Measurements from ENCODE around the gene CDK14. TPM values are rescaled to one million over a fixed set of nuclear protein-coding genes. Genes with fewer than 3 reads are reported as not detected.

Gene CDK14
- polyA plus RNA-seq, 1 donor = 19.5 TPM

DNA sequence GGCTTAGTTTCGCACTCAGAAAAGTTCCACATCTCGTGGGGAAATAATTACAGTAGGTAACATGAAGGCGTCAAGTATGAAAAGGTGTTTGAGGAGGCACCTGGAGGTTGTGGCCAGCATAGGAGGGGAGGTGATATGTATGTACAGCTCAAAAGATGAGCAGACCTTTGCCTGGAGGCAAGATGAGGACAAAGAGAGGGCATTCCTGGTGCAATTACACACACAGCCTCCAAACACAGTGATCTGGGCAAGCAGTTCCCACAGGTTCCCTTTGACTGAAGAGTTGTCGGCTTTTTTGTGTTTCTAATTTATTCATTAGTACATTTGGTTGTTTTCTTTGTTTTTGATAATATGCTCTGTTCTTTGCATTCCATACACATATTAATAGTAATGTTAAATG is 46.9 kb downstream of the CDK14 start:
- no peak for DNase-seq

DNA sequence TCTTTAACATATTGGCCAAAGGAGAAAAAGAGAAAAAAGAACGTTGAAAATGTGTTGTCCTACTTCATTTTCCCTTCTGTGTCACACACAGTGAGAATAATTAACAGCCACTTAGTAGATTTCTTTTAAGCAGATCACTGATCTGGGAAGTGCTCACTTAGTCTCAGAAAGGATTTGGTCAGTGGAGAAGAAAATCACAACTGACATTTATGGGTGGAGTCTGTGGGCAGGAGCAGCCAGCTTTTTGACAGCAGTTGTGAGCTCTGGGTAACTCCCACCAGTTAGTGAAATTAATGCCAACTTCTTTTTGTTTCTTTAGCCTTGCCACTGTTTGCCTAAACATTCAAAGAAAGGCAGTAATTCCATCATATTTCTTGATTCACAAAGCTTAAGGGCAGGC is 49.7 kb downstream of the CDK14 start:
- DNase-seq = no peak

DNA sequence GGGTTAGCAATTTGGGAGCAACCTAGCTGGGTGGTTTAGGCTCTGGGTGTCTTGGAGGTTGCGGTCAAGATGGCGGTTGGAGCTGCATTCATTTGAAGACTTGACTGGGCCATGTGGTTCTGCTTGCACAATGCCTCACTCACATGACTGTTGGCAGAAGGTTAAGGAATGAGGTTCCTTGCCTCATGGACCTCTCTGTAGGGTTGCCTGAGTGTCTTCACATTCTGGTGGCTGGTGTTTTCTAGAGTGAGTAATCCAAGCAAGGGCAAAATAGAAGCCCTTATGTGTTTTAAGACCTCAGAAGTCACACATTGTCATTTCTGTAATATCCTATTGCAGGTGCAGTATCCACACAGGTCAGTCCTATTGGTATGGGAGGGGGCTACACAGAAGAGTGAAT is 52.0 kb downstream of the CDK14 start:
- no peak for DNase-seq

DNA sequence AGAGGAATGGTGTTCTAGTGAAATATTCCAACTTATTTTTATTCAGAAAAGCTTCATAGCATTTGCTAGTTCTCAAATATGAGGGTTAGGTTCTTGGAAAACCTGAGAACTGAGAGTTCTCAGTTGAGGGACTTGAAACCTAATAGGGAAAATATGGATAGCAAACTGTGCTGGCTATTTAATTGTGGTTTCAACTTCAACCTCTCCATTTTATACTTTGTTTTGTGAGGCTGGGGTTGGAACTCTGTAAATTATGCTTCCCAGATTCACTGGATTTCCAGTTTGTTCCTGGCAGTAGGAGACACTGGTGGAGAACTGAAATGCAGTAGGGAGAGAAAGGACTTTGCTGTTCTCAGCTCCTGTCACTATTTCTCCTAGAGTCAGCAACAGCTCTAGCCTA is 52.7 kb downstream of the CDK14 start:
- DNase-seq = no peak

DNA sequence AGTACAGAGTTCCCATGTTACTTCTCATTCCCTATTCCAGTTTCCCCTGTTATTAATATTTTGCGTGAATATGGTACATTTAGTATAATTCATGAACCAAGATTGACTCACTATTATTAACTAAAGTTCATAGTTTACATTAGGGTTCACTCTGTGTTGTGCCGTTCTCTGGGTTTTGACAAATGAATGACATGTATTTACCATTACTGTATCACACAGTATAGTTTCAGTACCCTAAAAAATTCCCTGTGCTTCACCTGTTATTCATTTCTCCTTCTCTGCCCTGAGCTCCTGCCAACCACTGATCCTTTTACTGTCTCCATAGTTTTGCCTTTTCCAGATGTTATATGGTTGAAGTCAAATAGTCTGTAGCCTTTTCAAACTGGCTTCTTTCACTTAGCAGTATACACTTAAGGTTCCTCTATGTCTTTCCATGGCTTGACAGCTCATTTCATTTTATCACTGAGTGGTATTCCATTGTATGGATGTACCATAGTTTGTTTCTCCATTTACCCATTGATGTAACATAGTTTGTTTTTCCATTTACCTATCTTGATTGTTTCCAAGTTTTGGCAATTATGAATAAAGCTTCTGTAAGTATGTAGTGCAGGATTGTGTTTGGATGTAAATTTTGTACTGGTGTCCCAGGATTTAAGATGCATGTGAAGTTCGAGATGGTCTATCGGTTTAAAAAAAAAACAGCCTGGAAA is 58.8 kb downstream of the CDK14 start:
- DNase-seq = no peak

DNA sequence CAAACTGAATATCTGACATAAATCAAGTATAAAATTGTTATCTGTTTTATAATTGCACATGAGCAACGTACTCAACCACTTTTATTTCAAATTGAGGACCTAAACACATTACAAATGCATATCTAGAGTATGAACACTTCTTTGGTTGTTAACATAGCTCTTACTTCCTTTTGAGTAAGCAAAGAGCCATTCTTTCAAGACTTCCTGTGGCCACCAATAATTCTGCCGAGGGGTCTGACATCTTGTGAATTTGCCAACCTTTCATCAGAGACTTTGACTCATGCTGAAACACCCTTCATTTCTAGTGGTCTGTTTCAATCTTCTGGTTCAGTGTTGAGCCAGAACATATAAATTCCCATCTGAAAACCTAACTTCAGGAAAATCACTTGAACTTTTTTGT is 59.4 kb downstream of the CDK14 start:
- no peak for DNase-seq

DNA sequence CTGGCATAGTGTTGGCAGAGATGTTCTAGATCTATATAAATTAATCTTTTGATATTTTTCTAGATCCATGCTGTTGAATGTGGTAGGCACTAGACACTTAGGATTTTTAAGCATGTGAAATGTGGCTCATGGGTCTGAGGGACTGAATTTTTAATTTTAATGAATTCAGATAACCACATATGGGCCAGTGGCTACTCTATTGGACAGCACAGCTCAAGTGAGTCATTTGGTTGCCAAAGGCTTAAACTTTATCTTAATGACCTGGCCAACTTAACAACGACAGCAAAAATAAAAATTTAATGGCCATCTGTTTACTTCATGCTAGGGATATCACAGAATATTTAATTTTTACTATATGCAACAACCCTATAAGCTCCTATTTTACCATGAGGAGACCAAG is 61.4 kb downstream of the CDK14 start:
- DNase-seq = no peak

DNA sequence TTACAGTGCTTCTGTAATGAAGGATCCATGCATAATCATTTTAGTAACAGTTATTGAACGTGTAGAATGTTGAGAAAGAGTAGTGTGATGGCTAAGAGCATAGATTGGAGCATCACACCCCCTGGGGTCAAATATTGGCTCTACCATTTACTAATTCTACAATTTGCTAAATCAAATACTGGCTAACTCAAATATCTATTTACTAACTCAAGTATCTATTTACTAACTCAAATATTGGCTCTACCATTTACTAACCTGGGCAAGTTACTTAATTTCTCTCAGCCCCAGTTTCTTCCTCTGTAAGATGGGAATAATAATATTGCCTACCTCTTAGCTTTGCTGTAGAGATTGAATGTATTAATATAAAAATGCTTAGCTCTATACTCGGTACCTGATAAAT is 64.0 kb downstream of the CDK14 start:
- DNase-seq = no peak

DNA sequence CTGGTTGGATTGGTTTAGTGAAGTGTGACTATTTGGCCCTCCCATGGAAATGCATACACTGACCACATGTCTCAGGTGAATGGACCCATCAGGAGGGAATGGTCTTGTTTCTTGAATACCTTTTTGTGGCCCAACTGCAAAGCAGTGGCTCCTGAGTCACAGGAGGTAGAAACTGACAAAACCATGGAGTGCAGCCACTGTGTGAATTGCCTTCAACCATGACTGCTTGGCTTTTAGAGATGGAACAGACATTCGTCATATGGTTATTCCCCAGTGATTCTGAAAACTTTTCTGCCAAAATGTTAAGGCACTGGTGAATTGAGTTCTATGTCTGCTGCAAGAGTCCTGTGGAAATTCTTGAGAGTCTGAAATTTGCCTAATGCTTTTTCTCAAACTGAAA is 64.7 kb downstream of the CDK14 start:
- DNase-seq = no peak

DNA sequence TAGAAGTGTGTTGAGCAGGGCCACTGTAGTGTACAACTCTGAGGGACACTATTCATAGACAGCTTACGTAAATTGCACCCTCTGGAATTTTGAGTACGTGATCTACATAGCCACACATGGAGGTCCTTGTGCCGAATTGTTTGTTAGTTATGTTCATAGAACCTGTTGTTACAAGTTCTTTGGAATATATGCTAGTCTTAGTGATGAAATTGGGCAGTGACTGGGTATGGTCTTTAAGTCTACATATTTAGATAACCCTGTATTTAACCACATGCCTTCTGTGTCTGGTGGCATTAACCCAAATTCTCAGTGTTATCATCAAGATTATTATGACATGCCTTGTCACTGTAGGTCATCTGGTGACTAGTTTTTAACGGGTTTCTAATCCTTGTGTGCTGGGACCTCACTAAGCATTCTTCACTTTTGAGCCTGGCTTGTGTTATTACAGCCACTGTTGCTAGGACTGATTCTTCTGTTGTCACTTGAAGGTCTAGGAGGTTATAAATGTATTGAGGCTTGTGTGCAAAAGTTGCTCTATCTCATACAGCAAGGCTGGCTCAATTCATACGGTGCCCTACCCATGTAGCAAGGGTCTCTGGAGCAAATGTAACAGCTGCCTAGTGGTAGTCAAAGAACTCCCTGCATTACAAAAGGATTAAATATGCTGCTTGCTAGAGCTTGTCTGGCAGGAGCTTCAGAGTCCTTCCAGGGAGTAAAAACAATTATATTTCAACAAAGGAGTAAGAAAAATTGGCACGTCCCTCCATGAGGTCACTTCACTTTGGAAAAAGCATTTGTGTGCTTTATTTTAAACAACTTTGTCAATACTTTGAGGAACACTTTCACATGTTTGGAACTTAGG is 65.4 kb downstream of the CDK14 start:
- DNase-seq = no peak

DNA sequence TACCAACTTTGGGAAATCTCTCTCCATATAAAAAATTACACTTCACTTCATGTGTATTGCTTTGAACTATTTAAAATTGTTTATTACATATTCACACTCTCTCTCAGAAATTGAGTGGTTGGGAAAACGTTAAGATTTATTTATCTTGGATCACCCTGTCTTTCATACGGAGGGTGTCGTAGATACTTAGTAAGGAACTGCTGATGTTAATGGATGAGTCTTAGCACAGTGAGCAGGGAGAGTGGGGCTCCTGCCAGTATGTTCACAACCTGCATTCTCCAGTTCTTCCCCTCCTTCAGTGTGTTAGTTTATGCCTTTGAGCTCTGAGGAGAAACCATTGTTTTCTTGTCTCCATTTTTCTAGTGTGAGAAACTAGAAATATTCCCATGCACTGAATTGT is 67.1 kb downstream of the CDK14 start:
- no peak for DNase-seq

DNA sequence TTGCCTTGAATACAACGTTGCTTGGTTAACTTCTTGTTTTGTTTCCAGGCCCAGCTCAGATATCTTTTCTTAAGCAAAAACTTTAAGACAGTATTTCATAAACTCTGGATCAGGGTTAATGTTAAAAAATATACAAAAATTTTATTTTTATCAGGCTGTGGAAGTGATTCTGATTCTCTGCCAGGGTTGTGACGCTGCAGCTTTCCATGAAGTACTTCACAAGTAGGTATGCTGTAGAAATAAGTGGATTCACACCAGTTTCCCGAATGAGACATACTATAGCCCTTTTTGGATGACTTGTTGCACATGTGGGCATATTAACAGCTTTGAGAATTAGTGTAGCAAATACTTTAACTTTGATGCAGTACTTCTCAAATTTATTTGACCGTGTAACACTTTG is 70.1 kb downstream of the CDK14 start:
- DNase-seq = no peak

DNA sequence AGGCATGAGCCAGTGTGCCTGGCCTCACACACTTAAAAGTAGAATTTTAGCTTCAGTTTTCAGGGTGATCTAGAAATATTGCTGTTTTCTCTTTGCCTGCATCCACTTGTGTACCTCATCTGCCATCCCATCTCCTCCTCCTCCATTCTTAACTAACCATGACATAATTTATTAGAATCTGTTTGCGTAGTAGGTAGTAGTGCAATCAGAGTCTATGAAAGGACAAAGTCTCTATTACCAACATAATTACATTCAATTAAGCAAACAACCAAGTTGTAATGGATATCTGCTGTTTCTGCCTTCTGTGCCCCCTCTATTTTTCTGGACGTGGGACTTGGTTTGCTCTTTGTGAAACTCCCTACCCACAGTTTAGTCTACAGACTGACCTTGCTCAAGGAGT is 72.9 kb downstream of the CDK14 start:
- DNase-seq = no peak

DNA sequence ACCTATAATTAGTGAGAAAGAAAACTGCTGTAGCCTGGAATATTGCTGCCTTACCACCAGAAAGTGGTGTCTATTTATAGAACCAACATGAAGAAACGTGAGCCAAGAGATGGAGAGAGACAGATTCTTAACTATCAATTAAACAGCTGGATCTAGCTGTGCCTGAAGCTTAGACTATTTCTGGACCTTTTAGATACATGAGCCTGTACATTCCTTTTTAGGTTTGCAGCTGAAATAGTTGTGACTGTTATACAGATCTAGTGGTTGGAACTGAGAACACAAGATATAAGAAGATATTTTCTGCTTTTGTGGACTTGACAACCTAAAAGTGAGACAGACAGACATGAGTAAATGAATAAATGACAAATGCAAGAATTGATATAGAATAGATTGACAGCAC is 73.4 kb downstream of the CDK14 start:
- DNase-seq = no peak

DNA sequence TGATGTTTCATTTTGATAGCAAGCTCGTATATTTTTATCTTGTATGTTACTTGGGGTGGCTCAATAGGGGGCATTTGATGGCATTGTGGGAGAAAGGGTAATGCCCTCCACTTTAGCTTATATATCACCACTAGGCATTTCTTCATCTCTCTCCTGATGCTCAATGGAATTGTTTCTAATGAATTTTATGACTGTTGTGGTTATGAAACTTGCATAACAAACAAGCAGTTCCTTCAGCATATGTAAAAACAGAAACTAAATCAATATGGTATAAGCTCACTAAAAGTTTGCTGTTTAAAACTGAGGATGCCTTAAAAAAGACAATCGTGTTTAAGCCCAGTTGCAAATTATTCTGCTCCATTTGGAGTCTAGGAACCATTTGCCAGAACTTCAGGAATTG is 75.5 kb downstream of the CDK14 start:
- no peak for DNase-seq

DNA sequence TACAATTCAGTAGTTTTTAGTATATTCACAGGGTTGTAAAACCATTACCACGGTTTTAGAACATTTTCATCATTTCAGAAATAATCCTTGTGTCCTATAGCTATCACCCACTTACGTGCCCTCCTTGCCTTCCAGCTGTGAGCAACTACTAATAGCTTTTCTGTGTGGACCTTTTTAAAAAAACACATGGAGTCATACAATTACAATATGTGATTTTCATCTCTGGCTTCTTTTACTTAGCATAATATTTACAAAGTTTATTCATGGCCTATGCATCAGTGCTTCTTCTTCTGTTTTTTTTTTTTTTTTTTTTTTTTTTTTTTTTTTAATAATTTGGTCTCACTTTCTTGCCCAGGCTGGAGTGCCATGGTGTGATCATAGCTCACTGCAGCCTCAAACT is 76.1 kb downstream of the CDK14 start:
- DNase-seq = no peak

DNA sequence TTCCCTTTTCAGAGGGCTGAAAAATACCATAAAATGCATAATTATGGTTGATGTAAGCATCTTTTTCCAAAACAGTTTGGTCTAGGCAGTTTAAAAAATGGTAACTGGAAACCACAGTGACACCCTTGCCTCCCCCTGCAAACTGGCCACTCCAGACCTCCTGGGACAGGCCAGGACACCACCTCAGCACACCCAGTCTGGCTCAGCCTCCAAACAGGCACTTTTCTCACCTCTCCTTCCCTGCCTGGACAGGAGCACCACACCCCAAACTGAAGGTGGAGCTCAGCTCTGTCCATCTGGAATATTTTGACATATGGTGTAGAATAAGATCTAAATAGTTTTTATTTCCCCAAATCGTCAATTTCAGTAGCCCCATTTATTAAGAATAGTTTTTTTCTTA is 78.5 kb downstream of the CDK14 start:
- no peak for DNase-seq

DNA sequence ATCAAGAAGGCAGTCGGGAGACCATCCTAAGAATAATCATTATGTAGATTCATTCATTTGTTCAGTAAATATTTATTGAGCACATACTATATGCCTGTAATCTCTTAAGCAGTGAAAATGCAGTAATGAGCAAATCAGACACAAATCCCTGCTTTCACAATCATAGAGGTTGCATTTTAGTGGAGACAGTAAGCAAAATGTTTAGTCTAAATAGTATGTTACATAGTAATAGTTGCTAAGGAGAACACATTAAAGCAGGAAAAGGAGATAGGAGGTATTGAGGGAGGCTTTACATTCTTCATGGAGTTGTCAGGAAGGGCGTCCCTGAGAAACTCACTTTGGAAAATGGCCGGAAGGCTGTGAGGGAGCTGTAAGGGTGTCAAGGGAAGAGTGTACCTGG is 79.9 kb downstream of the CDK14 start:
- DNase-seq = no peak

DNA sequence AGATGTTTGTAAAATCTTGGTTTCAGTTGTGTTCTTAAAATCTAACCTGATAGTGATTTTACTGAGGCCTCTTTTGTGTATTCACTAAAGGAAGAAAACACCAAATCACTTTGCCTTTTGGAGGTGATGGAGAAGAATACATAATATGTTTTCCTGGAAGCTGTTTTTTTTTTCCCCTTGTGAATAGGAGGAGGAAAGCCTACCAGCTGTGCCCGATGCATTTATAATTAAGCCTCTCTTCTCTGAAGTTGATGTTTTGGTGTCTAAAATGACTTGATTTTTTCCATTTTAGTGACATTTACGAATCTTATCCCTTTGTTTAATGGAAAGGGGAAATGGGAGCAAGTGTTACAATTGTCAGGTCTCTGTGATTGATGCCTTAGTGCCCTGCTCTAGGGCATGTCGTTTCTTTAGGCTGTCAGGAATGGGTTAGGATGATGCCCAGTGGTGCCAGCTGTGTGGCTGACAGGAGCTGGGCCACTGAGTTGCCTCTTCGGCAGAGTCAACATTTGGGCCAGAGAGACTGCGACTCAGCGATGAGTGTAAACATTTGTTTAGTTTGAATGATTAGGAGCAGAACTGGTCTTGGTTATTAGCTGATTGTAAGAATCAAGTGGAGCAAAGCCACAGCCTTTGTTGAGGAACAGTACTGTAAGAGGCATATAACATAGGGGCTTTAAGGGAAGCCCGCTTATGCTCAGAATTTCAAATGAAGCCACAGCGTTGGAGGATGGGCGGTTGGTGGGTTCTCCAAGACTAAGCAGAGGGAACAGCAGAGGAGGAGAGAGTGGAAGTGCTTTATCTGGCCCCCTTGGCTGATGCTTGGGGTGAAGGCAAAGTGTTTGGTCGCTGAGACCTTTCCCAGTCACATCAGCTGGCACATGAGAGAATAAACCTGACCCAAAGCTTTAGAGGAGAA is 81.6 kb downstream of the CDK14 start:
- DNase-seq = no peak

DNA sequence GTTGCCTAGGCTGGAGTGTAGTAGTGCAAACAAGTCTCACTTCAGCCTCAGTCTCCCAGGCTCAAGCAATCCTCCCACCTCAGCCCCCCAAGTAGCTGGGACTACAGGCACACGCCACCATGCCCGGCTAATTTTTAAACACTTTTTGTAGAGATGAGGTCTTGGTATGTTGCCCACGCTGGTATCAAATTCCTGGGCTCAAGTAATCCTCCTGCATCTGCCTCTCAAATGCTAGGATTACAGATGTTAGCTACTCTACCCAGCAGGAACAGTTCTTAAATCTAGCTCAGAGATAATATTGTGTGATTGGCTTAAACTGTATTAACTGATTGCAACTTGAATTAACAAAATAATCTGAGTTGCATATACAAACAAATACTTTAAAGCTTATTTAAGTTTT is 82.9 kb downstream of the CDK14 start:
- no peak for DNase-seq

DNA sequence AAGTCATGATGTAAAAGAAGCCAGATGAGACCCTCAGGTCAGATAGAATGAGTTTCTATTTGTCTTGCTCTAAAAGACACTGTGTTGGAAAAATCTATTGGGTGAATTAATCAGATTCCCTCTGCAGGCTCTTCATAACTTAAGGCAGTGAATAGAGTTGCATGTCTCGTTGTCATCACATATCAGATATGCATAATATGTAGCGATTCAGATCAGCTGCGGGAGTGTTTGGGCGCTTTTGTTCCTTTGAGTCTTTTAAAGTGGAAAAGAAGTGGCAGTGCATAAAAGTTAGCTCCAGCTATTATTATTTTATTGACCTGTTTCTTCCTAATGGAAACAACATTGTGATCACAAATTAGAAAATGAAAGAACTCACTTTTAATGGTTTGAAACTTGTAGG is 84.4 kb downstream of the CDK14 start:
- no peak for DNase-seq

DNA sequence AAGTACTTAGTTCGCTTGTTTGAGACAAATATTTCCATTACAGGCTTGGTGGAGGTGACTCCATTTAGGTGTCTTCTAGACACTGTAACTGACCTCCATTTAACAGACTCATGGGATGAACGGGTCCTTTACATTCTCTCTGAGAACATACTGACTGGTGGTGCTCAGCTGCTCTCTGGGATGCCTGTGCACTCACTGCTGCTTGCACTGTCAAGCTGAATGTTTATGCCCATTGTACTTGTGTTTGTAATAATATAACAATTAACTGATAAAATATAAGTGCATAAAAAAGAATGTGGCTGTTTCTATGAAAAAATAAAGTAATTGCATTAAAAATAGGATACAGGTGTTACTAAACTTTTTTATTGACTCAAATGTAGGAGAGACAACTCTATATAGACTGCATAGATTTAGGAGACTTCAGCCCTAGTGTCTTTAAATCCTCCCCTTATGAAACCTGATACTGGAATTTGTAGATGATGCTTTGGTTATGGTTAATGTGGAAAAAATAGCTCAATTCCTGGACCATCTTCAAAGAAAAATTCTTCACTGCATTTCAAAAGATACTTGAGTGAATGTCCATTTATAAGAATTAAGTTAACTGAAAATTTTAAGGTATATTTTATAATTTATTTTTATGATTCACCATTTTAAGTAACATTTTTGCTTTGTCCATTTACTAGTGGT is 85.4 kb downstream of the CDK14 start:
- no peak for DNase-seq

DNA sequence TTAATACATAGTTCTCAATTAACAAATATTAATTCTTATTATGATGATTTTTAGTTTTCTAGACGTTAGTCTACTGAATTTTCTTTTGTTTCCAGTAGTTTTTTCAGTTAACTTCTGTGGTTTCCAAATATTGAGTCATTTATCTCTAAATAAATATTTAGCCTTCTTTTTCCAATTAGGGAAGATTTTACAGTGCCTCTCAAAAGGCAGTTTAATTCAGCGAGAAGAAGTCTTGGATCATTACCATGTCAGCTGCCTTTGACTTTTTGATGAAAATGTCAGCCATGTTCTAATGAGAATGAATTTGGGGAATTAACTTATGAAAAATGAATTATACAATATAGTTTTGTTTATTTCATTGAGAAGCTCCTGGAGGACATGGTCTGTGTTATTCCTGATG is 90.0 kb downstream of the CDK14 start:
- no peak for DNase-seq
